HG02759 (cell line): ENCODE data around the gene ADTRP.

Experiments
- ATAC-seq: cut with Tn5 transposase; IDR thresholded peaks from one replicate; pipeline ENCODE4 v1.9.1; 2021; ENCODE audit warnings: mild to moderate bottlenecking, moderate library complexity; ENCODE audit not compliant: unreplicated experiment

Gene ADTRP, protein sequence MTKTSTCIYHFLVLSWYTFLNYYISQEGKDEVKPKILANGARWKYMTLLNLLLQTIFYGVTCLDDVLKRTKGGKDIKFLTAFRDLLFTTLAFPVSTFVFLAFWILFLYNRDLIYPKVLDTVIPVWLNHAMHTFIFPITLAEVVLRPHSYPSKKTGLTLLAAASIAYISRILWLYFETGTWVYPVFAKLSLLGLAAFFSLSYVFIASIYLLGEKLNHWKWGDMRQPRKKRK

DNA sequence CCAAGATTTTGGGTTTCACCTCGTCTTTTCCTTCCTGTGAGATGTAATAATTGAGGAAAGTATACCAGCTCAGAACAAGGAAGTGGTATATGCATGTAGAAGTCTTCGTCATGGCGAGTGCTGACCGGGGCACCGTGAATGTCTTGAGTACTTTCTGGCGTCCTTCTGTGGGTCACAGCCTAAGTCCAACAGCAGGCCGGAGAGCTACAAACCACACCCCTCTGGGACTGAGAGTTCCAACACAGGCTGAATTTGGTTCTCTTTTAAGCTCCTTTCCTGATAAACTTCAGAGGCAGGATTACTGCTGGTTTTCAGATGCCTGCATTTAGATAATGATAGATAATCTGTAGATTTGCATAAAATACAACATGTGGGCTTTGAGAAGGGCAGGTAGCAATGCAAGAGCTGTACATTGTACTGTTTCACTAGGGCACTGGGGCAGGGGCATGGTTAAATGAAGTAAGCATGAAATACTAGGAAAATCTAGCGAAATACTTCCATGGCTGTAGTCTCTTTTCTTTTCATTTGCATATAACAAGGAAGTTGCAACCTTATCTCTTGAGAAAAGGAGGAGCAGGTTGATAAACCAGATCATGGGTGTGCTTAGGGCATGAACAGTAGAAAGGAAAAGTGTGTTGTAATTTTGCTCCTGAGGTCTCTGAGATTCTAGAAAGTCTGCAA lies at the start of gene ADTRP:
ADTRP (minus strand) TSS at position 156 of the 681 bp plus-strand sequence; CDS start at position 112, 44 bp downstream.
- ATAC-seq, result no peak

DNA sequence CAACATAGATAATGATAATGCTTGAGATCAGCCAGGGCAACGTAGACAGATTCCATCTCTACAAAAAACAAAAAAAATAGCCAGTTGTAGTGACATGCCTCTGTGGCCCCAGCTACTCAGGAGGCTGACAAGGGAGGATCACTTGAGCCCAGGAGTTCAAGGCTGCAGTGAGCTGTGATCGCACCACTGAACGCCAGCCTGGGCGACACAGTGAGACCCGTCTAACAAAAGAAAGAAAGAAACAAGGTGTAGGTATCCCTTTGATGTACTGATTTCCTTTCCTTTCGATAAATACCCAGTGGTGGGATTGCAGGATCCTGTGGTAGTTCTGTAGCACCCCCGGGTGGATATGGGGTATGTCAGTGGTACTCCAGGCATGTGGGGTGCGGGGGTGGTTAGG lies 48.2 kb upstream of the ADTRP start:
- ATAC-seq, result no peak

DNA sequence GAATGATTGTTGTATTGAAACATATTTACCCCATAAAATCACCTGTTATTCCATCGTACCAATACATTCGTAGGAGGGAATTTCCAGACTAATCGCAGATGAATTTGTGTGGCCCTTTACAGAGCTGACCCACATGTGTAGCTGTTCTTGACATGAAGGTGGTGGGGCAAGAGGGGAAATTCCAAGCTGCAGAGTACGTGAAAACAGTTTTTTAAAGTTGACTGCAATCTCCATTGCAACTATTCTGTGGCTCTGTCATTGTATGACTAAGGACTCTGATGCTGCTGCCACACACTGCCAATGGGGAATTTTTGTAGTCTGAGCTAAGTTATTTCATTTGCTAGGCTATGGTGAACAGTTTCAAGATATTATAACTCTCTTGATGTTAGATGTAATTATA lies 46.4 kb upstream of the ADTRP start:
- peak; percentile 88 for ATAC-seq

DNA sequence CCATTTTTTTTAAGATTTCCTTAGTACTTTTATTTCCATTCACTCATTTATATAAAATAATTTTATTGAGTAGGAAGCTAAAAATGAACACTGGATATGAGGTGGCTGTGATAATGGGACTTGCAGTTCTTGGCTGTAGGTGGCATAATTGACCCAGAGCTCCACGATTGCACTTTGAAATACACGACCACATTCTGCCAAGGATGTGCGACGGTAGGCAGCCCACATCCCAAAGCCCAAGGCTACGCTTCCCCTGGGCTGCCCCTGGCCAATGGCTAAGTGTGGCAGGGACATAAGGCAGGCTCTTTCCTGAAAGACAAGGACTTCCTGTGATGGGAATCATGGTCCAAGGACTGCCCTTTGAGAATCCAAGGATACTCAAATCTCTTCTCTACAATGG lies 43.7 kb upstream of the ADTRP start:
- no peak for ATAC-seq

DNA sequence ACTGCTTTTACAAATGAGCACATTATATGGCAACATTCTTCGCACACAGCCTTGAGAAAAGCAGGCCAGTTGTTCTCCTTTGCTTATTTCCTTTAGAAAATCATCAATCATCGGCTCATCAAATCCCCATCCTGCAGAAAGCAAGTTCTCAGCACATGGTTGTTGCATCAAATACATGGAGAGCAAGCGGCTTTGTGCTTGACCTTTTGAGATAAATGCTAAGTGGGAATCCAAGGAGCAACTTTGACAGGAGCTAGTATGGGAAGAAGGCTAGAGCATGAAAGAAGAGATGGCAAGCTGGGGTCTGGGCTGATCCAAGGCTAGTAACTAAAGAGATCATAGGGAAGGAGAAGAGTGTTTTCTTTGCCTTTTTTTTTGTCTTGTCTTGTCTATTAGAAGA lies 43.2 kb upstream of the ADTRP start:
- no peak for ATAC-seq

DNA sequence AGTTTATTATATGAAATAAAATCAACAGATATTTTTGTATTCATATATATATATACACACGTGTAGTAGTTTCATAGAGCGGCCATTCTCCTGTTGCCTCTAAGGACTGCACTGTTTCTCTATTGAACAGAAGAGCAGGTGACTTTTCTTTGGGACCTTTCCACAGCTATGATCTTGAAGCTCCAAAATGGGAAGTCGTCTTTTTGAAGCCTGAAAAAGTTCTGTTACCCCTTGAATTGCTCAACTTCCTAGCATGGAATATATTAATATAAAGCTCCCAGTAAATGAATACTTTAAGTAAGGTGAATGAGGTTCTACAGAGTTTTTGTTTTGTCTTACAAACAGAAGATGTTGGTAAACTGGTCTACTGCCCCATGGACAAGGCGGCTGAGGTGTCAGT lies 42.2 kb upstream of the ADTRP start:
- no peak for ATAC-seq

DNA sequence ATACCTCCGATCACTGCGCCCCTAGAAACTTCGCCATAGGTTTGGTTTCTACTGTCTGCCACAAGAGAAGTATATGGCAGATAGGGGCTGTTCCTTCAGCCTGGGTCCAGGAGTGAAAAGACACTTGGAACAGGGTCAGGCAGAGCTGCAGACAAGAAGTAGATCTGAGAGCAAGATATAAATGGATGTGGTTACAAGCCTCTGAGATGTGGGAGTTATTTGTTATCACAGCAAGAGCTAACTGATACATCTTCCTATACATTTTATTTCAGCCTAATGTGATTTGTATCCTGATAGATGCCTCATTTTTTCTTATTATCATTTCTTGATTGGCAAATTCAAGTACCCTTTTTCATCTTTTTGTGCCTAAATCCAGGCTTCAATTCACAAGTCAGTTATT lies 40.9 kb upstream of the ADTRP start:
- ATAC-seq, result no peak

DNA sequence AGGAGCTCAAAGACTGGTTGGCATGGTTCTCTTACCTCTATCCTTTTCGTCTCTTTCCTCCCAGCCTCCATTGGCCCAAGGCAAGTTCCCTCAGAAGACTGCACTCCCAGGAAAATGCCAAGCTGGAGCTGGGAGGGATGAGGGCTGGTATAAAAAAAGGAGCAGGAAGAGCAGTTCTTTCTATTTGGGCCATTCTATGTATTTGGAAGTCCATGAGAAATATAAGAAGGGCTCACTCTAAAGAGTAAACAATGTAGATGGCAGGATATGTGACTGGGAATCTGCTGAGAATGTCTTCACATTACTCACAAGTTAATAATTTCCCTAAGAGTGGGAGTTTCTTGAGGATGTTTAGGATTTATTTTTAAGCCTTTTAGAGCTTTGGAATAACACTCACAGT lies 36.6 kb upstream of the ADTRP start:
- ATAC-seq, result no peak

DNA sequence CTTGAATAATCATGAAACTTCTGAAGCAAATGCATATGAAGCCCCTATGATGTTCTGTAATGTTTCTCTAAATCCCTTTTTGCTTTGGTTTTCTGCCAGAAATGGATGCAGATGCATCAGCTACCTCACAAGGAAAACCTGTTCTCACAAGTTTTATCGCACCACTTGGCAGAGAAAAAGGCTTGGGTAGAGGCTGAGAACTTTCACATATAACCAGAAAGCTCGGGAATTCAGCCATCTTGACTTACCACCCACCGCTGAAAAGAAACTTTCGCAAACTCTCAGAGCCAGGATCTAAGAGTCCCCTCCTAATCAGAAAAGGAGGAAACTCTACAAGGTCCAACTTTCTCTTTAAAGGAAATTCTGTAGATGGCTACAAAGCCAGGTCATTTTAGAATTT lies 36.2 kb upstream of the ADTRP start:
- no peak for ATAC-seq

DNA sequence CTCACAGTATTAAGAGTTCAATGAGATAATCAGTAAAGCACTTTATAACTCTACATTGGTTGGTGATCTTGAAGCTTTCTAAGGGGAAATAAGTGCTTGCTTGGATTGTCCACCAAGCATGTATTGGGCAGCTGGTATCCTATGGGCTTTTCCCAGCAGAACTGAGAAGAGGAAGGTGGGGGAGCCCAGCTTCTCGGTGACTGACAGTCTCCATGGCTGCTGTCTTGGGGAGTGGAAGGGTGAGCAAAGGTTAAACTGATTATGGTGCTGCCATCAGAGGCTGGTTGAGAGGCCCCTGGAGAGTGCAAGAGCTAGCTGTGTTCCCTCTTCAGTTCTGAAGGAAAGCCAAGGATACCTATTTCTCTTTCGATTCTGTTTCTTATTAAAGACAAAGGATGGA lies 35.5 kb upstream of the ADTRP start:
- no peak for ATAC-seq

DNA sequence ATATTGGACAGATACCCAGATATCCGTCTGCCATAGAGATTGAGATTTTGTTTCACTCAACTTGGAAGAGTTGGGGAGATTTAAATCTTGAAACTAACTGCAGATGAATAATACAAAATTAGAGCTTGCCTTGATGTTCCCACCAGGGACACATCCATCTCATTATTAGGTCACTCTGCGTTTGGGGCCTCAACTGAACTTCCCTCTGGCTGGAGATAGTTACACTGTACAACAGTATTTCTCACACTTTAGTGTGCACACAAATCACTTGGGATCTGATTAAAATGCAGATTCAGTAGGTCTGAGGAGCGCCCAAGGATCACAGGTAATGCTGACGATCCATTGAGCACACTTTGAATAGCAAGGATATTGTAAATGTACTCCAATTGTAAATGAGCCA lies 35.0 kb upstream of the ADTRP start:
- ATAC-seq, result no peak

DNA sequence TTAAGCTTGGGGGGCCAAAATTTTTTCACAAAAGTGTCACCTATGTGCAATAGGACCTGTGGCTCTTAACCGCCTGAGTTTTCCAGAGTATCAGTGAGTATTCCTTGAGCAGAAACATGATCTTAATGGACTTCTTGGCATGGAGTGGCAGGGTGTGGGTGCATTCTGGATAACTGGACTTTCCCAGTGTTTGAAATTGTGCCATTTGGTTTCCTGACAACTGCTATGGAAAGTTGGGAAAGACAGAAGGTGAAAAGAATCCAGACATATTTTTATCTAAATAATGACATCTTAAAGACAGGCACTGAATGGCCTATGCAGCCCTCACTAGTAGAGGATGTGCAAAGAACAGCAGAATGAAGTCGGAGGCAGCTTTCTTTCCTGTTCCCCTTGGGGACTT lies 34.3 kb upstream of the ADTRP start:
- no peak for ATAC-seq

DNA sequence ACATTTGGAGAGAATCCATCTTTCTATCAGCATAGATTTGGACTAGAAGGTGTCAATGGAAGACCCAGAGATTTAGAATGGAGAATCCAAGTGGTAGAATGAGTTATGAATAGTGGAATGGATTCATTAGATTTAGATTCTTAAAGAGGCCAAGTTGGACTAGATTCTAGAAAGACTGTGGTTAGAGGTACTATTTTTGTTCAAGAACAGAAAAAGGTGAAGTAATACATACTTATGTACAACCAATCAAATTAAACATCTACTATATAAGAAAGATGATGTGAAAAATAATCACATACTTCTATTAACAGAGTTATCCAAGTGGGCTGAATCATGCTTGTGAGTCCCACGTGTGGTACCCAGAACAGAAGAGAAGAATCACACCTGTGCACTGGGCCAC lies 33.8 kb upstream of the ADTRP start:
- no peak for ATAC-seq

DNA sequence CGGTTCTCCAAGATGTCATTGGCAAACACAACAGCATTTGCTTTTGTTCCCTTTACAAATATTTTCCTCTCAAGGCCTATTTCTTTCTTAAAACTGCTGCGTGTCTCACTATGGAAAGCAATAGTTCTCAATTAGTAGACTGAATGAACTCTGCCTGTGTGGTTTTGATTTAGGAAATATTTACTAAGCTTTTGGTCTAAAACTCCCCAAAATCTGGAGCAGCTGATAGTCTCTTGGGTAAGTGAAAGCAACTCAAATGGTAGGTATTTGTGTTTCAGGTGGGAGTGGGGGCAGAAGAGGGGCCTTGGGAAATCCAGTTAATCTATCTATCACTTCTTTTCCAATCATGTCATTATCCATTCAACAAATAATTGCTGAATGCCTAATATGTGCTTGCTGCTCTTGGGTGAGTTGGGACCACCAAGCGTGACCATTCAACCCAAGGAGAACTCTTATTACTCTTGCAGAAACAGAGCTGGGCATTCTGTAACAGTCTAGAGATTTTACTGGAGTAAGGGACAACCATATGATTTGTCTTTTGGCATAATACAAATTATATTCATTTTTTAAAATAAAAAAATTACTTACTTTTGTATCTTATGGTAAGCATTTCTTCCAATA lies 33.2 kb upstream of the ADTRP start:
- ATAC-seq, result no peak

DNA sequence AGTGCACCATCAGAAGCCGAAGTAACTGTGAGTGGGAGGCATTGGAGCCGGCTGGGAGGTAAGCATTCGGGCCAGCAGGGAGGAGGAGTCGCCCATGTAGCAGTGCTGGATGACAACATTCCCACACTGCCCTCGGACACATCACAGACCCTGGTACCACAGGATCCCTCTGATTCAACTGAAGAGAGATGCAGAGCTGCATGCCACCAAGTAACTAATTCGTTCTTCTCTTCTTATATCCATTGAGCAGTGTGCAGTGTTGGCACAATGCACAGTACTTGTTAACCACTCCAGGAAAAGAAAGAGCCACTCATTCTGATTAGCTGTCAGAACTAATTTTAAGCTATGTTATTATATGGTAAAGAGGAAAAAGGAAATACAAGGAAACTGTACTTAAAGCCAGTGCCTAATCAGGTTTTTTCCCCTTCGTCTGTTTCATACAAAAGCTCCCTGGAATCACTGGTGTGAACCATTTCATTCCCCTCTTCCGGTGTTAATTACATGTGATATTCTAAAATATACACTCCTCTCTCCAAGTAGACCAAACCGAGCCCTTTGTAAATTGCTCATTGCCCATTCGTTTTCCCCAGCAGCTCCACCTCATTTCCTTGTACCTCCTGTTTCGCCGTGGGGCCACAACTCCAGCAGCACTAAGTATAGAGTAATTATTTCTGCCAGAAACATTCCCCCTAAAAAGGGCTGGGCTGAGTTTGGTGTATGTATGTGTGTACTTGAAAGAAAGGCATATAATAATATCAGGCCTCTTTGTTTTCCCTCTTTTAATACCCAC lies 32.4 kb upstream of the ADTRP start:
- no peak for ATAC-seq

DNA sequence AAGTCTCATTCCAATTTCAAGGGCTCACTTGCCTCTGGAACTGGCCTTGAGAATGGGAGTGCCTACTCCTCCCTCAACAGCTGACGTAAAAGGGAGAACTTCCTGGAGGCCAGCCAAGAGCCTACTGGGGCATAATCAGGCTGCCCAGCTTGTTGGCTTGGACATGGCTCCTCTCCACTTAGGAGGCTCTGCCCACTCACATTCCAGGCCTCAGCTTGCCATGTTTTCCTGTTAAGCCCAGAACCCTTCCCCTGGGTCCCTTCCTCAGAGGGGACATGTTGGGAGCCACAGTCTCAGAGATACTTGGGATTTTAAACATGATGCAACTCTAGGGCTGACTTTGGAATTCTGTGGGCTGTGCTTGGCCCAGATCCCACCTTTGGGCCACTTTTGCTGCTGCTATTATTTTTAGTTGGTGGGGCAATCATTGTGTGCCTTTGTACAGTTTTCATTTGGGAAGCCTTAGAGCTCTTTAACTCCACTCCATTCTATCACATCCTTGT lies 31.5 kb upstream of the ADTRP start:
- no peak for ATAC-seq

DNA sequence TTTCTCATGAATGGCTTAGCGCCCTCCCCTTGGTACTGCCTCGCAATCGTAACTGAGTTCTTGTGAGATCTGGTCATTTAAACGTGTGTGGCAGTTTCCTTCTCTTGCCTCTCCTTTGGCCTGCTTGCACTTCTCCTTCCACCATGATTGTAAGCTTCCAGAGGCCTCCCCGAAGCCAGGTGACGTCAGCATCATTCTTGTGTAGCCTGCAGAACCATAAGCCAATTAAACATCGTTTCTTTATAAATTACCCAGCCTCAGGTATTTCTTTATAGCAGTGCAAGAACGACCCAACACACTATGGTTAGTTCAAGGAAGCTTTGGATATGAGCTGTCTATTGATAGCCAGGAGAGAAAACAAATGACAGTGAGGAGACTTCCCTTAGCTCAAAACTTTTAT lies 29.5 kb upstream of the ADTRP start:
- ATAC-seq, result no peak

DNA sequence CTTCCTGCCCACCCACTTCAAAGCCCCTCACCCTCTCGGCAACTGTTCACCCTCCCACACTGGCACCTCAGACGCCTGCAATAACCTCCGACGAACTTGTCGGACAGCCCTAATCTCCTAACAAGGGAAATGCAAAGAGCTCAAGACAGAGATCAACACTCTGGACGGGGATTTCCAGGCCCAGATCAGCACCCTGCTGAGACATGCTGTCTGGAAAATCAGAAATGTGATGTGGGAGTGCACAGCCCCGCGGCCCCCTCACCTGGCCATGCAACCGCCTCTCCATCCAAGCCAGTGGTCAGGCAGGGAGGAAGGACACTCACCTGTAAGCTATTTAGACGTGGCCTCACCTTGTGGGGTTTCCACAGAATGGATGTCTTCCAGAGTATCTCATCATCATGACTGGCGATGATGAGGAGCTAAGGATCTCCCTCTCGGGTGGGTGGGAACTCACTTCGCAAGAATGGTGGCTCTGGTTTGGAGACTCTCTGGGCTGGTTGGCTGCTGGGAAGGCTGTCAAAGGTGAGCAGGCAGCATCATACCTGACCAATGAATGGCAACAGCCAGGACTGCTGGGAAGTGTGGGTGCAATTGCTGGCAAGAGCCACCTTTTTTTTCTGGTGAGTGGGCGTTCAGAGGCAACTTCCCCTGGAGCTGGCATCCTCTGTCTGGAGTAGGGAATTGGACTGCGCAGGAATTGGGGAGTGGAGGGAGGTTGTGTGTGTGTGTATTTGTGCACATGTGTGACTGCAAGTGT lies 28.1 kb upstream of the ADTRP start:
- ATAC-seq, result no peak

DNA sequence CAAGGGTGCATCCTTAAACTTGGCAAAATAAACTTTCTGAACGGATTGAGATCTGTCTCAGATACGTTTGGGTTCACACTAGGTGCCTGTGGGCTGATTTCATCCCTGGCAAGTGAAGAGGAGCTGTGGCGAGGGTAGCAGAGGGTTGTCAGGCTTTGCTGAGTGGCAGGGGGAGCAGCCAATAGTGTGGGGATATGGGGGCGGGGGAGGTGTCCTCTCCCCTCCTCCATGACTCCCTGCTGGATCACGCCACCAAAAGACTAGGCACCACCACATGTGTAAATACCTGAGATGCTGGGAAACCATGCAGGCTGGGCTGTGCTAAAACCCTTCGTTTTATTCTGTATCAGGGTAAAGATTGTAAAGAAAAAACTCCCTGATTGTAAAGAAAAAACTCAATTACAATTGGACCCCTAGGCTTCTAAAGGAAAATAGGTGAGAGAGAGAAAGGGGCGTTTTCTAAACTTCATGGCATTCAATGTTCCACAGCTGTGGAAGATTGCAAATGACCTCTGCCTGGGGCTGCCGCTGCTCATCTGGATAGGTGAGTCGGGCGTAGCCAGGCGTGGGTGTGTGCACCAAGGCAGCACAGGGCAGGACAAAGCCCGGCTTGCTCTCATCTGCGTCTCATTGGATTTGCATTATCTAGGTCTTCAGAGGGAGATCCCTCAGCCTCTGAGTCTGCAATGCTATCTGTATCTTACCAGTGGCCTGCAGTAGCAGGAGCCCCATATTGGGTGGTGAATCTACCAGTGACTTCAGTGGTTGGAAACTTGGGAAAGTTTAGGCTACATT lies 26.9 kb upstream of the ADTRP start:
- ATAC-seq, result no peak

DNA sequence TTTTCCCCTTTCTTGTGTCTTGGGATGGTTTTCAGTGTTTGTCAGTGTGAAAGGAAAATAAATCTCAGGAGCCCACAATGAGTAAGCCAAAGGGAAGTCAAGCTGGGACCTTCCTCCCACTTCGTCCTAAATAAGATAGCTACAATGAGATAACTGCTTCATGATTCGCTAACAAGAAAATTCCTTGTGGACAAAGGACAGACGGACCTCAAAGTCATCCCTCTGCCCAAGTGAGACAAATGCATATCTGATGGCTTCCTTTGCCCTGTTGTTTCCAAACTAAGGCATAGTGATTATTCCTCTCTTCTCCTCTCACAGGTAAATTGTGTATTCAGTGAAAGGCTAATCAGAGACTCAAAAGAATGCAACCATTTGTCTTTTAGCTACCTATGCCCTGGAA lies 26.1 kb upstream of the ADTRP start:
- ATAC-seq, result no peak
